GM08714 (cell line): ENCODE measurements around the gene RELL2.

Experiments used
- H3K4me3 ChIP-seq: fragments of 200-500 bp; sonication (Bioruptor generic); 2 replicates; pipeline ENCODE4 v1.5.1; 2014; ENCODE audit warnings: mild to moderate bottlenecking, low read length, inconsistent platforms
- ZNF274 ChIP-seq: IDR thresholded peaks from 2 replicates; pipeline ENCODE4 v1.6.1; 2012; ENCODE audit warnings: mild to moderate bottlenecking, low read depth, low read length

The RELL2 gene

GRCh38 chr5:141613344-141613743, 23.5 kb upstream of the RELL2 start:
- H3K4me3 ChIP-seq, result no peak overlapping the region
- TF ChIP-seq ZNF274, result no peak

- H3K4me3 ChIP-seq, result peak overlapping the region; percentile 87
- no peak for TF ChIP-seq ZNF274
These were observed 20.6 kb upstream of the RELL2 start for GRCh38 chr5:141615991-141616720.

- no peak for TF ChIP-seq ZNF274
- peak overlapping the region; percentile 87; the same call in 1 of the 2 replicates for H3K4me3 ChIP-seq
These were observed 19.7 kb upstream of the RELL2 start for GRCh38 chr5:141617128-141617527.

GRCh38 chr5:141617682-141618029, 19.1 kb upstream of the RELL2 start:
- peak overlapping the region; percentile 87 for H3K4me3 ChIP-seq
- no peak for TF ChIP-seq ZNF274

- H3K4me3 ChIP-seq, result peak overlapping the region; percentile 87
- TF ChIP-seq ZNF274, result no peak
These were observed 18.6 kb upstream of the RELL2 start for GRCh38 chr5:141618030-141618803.

- H3K4me3 ChIP-seq, result peak within 1 kb of the TSS; percentile 87
- TF ChIP-seq ZNF274, result no peak
These were observed 17.8 kb upstream of the RELL2 start, which contains the start of gene DIAPH1 for GRCh38 chr5:141618804-141619554. Gene DIAPH1, minus strand, starts transcription at chr5:141619000. Its CDS starts 86 bp downstream, at chr5:141618914.

- TF ChIP-seq ZNF274, result no peak
- H3K4me3 ChIP-seq, result no peak overlapping the region
These were observed 13.6 kb upstream of the RELL2 start for GRCh38 chr5:141623186-141623585.

- TF ChIP-seq ZNF274, result no peak
- no peak overlapping the region for H3K4me3 ChIP-seq
These were observed 13.2 kb upstream of the RELL2 start for GRCh38 chr5:141623611-141624010.

- no peak overlapping the region for H3K4me3 ChIP-seq
- TF ChIP-seq ZNF274, result no peak
These were observed 8.5 kb upstream of the RELL2 start for GRCh38 chr5:141628175-141628788.

GRCh38 chr5:141630570-141631140, 6.1 kb upstream of the RELL2 start:
- no peak overlapping the region for H3K4me3 ChIP-seq
- no peak for TF ChIP-seq ZNF274

- no peak for TF ChIP-seq ZNF274
- H3K4me3 ChIP-seq, result no peak overlapping the region
These were observed 4.1 kb upstream of the RELL2 start for GRCh38 chr5:141632650-141633049.

- no peak for TF ChIP-seq ZNF274
These were observed 2.8 kb upstream of the RELL2 start for GRCh38 chr5:141633871-141634561.

GRCh38 chr5:141634720-141635119, 2.1 kb upstream of the RELL2 start:
- no peak for TF ChIP-seq ZNF274
- peak overlapping the region; percentile 20; the same call in 1 of the 2 replicates for H3K4me3 ChIP-seq

More at GRCh38 chr5:141633871-141634561, 2.8 kb upstream of the RELL2 start:
- H3K4me3 ChIP-seq, result no peak overlapping the region
